ENCODE results near the gene PLCL1. TPM values are rescaled to one million over a fixed set of nuclear protein-coding genes. Genes with fewer than 3 reads are reported as not detected.

The PLCL1 gene
- polyA plus RNA-seq, 1 of the 3 experiments (the other 2 are of a cell fraction), result 7.7 TPM

DNA sequence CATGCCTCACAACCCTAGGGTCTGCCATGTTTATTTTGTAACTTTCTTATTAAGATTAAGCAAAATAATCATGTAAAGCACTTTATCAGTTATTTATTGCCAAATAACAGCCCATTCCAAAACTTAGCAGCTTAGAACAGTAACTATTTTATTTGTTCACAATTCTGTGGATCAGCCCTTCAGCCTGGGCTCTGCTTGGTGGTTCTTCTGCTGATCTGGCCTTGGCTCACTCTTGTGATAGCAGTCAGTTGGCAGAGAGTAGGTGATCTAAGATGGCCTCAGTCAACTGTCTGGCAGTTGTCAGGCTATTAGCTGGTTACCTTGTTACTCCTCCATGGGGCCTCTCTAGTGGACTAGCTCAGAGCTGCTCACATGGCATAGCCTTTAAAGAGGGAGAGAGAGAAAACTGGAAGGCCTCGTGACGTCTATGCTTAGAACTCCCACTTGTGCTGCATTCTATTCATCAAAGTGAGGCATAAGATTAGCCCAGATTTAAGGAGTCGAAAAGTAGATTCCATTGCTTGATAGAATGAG, 54.3 kb downstream of the PLCL1 start (continued):
- TF ChIP-seq, protein P1, sequence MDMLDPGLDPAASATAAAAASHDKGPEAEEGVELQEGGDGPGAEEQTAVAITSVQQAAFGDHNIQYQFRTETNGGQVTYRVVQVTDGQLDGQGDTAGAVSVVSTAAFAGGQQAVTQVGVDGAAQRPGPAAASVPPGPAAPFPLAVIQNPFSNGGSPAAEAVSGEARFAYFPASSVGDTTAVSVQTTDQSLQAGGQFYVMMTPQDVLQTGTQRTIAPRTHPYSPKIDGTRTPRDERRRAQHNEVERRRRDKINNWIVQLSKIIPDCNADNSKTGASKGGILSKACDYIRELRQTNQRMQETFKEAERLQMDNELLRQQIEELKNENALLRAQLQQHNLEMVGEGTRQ (IDR thresholded peaks at IDR 0.05; ENCODE audit: borderline replicate concordance, low read depth, low read length), result no peak
- TF ChIP-seq MXI1 (IDR thresholded peaks at IDR 0.05; ENCODE audit: low read depth, low read length), result no peak
- no peak for TF ChIP-seq YY1 (IDR thresholded peaks at IDR 0.05; ENCODE audit: low read depth)
- no peak for TF ChIP-seq MEF2A (IDR thresholded peaks at IDR 0.05; ENCODE audit: borderline replicate concordance, low read depth)
- no peak for TF ChIP-seq FOSL2 (IDR thresholded peaks at IDR 0.05; ENCODE audit: borderline replicate concordance, low read depth)
- no peak for TF ChIP-seq ELF1 (IDR thresholded peaks at IDR 0.05)
- no peak for TF ChIP-seq TEAD4 (IDR thresholded peaks at IDR 0.05; ENCODE audit: borderline replicate concordance, insufficient read depth)

DNA sequence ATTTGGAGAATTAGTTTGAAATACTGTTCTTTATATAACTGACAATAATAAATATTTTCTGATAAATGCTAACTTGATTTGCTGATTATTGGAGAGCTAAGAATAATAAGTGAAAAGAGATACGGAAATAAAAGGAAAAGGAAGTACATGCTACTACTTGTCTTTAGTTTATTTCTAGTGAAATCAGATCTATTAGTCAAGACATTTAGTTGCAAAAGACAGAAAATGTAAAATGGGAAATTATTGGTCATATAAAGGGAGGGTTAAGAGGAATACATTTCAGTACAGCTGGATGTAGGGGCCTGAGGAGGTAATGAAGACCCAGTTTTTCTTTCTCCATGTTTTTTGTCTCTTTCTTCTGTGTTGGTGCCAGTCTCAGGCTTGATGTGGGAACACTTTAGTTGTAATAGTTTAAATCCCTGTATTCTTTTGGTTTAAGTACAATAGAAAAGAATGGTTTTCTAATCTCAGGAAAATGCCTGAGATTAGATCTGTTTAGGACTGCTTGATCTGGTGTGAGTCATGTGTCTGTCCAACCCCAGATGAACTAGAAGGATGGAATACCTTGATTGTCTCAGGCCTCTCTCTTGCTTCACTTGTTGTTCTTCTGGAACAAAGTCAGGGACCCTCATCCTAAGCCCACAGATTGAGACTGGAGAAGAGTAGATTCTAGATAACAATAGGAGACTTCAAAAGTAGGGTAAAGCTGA, 58.0 kb downstream of the PLCL1 start:
- no peaks in the 10 kb centered on the region for H4K20me1 ChIP-seq (ENCODE audit: insufficient read depth)
- H3K4me2 ChIP-seq, result no peak overlapping the region
- peaks cover 0 to 2% of the 10 kb centered on the region in 2 experiments; a peak in 3 of 4 replicates for H3K4me1 ChIP-seq (ENCODE audit: control insufficient read depth in 1 of 2, insufficient read depth in 2 of 2, low read depth in 1 of 2, low read length in 1 of 2)
- no peaks in the 10 kb centered on the region for H3K9me3 ChIP-seq
- H3K36me3 ChIP-seq (replicated peaks in 1 of 2; ENCODE audit: control insufficient read depth in 1 of 2, insufficient read depth in 2 of 2, low read length in 1 of 2), result peaks cover 0 to 11% of the 10 kb centered on the region in 2 experiments
- DNase-seq, result no peak
- POLR2A ChIA-PET, result no interaction called here
- no peak overlapping the region for H3K9ac ChIP-seq
- peak overlapping the region in 1 of 2 experiments; percentile 56; a peak in 2 of 4 replicates for H3K27ac ChIP-seq (ENCODE audit: low read depth in 2 of 2, low read length in 1 of 2)
- CTCF ChIA-PET, result no interaction called here
- H2AFZ ChIP-seq (ENCODE audit: low read depth), result no peak overlapping the region
- no peaks in the 10 kb centered on the region for H3K9me2 ChIP-seq
- peaks cover 49% of the 10 kb centered on the region for H3K79me2 ChIP-seq (ENCODE audit: insufficient read depth)
- TF ChIP-seq JUND (IDR thresholded peaks at IDR 0.05), result peak; percentile 43; the same call in 1 of the 2 replicates
- no peak for TF ChIP-seq RCOR1 (IDR thresholded peaks at IDR 0.05; ENCODE audit: low read length)
- TF ChIP-seq NFIC (IDR thresholded peaks at IDR 0.05; ENCODE audit: borderline replicate concordance), result 0 out of 2 replicates have a peak, but pooled peaks have one; percentile 24
- TF ChIP-seq EP300 (IDR thresholded peaks at IDR 0.05; ENCODE audit: borderline replicate concordance in 1 of 2, low read depth in 1 of 2, low read length in 1 of 2), result peak in 1 of 2 experiments; percentile 43; a peak in 1 of 4 replicates
- peak; percentile 46; the same call in 1 of the 2 replicates for TF ChIP-seq FOSL2 (IDR thresholded peaks at IDR 0.05; ENCODE audit: borderline replicate concordance, low read depth)
- no peak for TF ChIP-seq MEF2A (IDR thresholded peaks at IDR 0.05; ENCODE audit: borderline replicate concordance, low read depth)
- TF ChIP-seq, protein P2, sequence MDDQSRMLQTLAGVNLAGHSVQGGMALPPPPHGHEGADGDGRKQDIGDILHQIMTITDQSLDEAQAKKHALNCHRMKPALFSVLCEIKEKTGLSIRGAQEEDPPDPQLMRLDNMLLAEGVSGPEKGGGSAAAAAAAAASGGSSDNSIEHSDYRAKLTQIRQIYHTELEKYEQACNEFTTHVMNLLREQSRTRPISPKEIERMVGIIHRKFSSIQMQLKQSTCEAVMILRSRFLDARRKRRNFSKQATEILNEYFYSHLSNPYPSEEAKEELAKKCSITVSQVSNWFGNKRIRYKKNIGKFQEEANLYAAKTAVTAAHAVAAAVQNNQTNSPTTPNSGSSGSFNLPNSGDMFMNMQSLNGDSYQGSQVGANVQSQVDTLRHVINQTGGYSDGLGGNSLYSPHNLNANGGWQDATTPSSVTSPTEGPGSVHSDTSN (IDR thresholded peaks at IDR 0.05), result peak; percentile 53
- peak; percentile 49 for TF ChIP-seq TCF12 (IDR thresholded peaks at IDR 0.05)
- WGBS (ENCODE audit: low lambda C conversion rate), result 82% methylated on average over 1 of the region's 1 CpG
- H3K27me3 ChIP-seq (ENCODE audit: insufficient read depth), result no peaks in the 10 kb centered on the region
- no peak overlapping the region for H3K4me3 ChIP-seq (ENCODE audit: low read depth in 2 of 2, low read length in 1 of 2)
- H3F3A ChIP-seq (replicated peaks; ENCODE audit: insufficient read depth), result peaks cover 10% of the 10 kb centered on the region

Data from SK-N-SH (cell line).